GM12801 (cell line): ENCODE data around the gene GHRH.

ENCODE experiments used
- TF ChIP-seq, protein P1 (sequence below): IDR thresholded peaks from one replicate; pipeline ENCODE4 v1.5.1; 2011; ENCODE audit warnings: control low read depth; ENCODE audit not compliant: insufficient read length; ENCODE audit errors: extremely low read depth

The GHRH gene

DNA sequence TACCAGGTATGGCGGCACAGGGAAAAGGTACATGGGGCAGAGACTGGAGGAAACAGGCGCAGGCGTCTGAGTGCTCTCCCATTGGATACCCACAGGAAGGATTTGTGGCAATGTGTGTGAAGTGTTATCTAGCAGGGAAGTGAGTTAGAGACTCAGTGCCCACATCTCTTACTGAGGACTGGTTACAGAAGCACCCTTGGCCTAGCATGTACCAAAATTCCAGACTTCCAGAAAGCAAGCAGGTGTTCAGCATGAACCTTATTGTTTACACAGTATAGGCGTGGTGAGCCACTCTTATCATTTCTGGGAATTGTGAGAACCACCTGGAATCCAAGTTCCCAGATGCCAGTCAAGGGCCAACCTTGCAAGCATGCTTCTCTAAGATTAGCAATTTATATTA is 42.0 kb upstream of the GHRH start:
- TF ChIP-seq, protein P1, sequence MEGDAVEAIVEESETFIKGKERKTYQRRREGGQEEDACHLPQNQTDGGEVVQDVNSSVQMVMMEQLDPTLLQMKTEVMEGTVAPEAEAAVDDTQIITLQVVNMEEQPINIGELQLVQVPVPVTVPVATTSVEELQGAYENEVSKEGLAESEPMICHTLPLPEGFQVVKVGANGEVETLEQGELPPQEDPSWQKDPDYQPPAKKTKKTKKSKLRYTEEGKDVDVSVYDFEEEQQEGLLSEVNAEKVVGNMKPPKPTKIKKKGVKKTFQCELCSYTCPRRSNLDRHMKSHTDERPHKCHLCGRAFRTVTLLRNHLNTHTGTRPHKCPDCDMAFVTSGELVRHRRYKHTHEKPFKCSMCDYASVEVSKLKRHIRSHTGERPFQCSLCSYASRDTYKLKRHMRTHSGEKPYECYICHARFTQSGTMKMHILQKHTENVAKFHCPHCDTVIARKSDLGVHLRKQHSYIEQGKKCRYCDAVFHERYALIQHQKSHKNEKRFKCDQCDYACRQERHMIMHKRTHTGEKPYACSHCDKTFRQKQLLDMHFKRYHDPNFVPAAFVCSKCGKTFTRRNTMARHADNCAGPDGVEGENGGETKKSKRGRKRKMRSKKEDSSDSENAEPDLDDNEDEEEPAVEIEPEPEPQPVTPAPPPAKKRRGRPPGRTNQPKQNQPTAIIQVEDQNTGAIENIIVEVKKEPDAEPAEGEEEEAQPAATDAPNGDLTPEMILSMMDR: no peak

DNA sequence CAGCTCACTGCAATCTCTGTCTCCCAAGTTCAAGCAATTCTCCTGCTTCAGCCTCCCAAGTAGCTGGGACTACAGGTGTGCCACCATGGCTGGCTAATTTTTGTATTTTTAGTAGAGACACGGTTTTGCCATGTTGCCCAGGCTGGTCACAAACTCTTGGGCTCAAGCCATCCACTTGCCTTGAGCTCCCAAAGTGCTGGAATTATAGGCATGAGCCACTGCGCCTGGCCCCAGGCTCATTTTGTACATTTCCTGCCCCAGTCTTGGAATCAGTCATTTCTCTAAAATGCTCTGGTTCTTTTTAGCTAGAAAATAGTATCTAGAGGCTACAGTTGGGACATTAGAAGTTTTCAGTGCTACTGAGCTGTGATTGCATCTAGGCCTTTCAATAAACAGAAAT is 41.4 kb upstream of the GHRH start:
- TF ChIP-seq, protein P1: no peak

DNA sequence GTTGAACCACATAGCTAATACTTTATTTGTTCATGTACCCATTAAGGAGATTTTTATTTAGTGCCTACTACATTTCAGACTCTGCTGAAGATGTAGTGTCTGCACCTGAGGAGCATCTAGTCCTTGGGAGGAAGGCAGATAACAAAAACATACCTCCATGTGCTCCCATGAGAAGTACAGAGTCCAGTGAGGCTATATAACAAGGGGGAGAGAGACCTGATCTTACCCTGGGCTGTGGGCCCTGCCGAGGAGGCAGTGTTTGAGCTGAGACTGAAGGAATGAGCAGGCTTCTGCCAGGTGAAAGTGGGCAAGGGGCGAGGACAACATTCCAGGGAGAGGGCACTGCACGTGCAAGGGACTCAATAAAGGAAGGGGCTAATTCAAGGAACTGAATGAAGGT is 39.9 kb upstream of the GHRH start:
- TF ChIP-seq, protein P1: no peak

- TF ChIP-seq, protein P1: no peak
Observed at GRCh38 chr20:37301120-37301519, 39.5 kb upstream of the GHRH start.

DNA sequence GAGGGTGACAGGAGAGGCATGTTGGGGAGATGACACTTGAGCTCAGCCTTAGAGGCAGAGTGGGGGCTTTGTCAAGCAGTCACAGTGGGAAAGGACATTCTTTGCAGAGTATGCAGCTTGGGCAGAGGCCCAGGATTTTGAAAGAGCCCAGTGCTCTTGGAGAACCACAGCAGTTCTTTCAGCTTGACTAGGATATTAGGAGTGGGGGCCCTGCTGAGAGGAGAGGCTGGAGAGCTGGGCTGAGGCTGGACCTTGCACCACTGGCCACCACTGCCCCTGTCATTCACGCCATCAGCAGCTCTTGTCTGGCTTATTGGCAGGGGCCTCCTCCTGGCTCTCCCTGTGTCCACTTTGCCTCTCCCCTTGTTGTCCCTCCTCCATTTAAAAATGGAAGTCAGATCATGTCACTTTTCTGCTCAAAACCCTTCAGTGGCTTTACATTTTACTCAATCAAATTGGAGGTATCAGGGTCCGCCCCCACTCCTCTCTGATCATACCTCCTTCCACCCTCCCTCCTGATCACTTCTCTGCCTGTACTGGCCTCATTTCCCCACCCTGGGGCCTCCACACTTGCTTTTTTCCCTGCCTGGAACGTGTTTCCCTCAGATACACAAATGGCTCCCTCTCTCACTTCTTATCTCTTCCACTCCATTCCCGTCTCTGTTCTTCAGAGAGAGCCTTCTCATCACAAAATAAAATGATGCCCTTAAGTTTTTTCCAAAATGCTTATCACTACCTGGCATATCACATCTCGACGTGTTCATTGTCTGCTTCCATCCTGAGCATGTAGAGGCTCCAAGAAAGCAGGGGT is 38.3 kb upstream of the GHRH start:
- TF ChIP-seq, protein P1: no peak

DNA sequence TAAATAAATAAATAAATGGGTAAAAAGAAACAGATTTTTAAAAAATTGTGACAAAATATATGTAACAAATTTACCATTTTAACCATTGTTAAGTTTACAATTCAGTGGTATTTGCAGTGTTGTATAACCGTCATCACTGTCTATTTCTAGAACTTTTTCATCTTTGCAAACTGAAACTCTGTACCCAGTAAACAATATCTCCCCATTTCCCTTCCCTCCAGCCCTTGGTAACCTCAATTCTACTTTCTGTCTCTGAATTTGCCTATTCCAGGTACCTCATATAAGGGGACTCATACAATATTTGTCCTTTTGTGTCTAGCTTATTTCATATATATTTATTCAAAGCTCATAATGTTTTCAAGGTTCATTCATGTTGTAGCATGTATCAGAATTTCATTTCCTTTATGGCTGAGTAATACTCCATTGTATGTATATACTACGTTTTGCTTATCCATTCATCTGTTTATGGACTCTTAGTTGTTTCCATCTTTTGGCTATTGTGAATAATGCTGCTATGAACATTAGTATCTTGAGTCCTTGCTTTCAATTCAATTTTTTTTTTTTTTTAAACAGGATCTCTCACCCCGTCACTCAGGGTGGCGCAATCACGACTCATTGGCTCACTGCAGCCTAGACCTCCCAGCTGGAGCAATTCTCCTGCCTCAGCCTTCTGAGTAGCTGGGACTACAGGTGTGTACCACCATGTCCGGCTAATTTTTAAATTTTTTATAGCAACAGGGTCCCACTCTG is 36.8 kb upstream of the GHRH start:
- TF ChIP-seq, protein P1: no peak

GRCh38 chr20:37297066-37297736 is 35.6 kb upstream of the GHRH start:
- TF ChIP-seq, protein P1: no peak
